Measurements from ENCODE around the gene KRTAP10-8. TPM values are rescaled to one million over a fixed set of nuclear protein-coding genes. Genes with fewer than 3 reads are reported as not detected.
"Not testable (repeated sequence)": the region's sequence is repeated elsewhere in the genome, so short reads cannot be mapped to it uniquely, and the experiment has no call there.

The KRTAP10-8 gene
- total RNA-seq, 4 donors from 2014 or later = not detected

GRCh38 chr21:44589586-44590305 is 22.1 kb upstream of the KRTAP10-8 start:
- no peak overlapping the region for H3K4me3 ChIP-seq
- no peaks in the 10 kb centered on the region for H3K4me1 ChIP-seq
- TF ChIP-seq CTCF (IDR thresholded peaks at IDR 0.05) = no peak
- no peak for TF ChIP-seq EP300 (IDR thresholded peaks at IDR 0.05)
- TF ChIP-seq POLR2AphosphoS5 (IDR thresholded peaks at IDR 0.05) = no peak
- TF ChIP-seq POLR2A (IDR thresholded peaks at IDR 0.05; ENCODE audit: low read depth) = no peak
- intact Hi-C loops (cut with DNase I) = no loop called here
- H3K27ac ChIP-seq (replicated peaks in 1 of 4) = no peak overlapping the region
- no peaks in the 10 kb centered on the region for H3K36me3 ChIP-seq
- WGBS = 86% methylated on average over 6 of the region's 24 CpGs
- peak; percentile 57 for DNase-seq (ENCODE audit: extremely low spot score)
- peaks cover 0 to 64% (median 0%) of the 10 kb centered on the region in 4 donors for H3K27me3 ChIP-seq
- H3K9me3 ChIP-seq = no peaks in the 10 kb centered on the region

- no CpG with 5 or more reads among the region's 10 CpGs for WGBS
- H3K4me3 ChIP-seq = no peak overlapping the region
- no peaks in the 10 kb centered on the region for H3K36me3 ChIP-seq
- H3K4me1 ChIP-seq = no peaks in the 10 kb centered on the region
- TF ChIP-seq EP300 (IDR thresholded peaks at IDR 0.05) (no peak), CTCF (IDR thresholded peaks at IDR 0.05) (no peak), POLR2A (IDR thresholded peaks at IDR 0.05; ENCODE audit: low read depth) (no peak), POLR2AphosphoS5 (IDR thresholded peaks at IDR 0.05) (no peak)
- intact Hi-C loops (cut with DNase I) = no loop called here
- peaks cover 0 to 64% (median 0%) of the 10 kb centered on the region in 4 donors for H3K27me3 ChIP-seq
- peak; percentile 42 for DNase-seq (ENCODE audit: extremely low spot score)
- no peak overlapping the region for H3K27ac ChIP-seq (replicated peaks in 1 of 4)
- no peaks in the 10 kb centered on the region for H3K9me3 ChIP-seq
Observed at GRCh38 chr21:44590311-44590721, 21.6 kb upstream of the KRTAP10-8 start.

GRCh38 chr21:44590897-44591800 is 20.7 kb upstream of the KRTAP10-8 start:
- H3K4me3 ChIP-seq; H3K36me3 ChIP-seq; H3K27ac ChIP-seq (replicated peaks in 1 of 4); H3K4me1 ChIP-seq; intact Hi-C loops (cut with DNase I); H3K9me3 ChIP-seq: not testable (repeated sequence)
- peaks cover 0 to 56% (median 0%) of the 10 kb centered on the region in 4 donors for H3K27me3 ChIP-seq
- peak; percentile 39 for DNase-seq (ENCODE audit: extremely low spot score)
- WGBS = 60% methylated on average over 2 of the region's 19 CpGs

- H3K36me3 ChIP-seq; H3K27ac ChIP-seq (replicated peaks in 1 of 4); H3K4me3 ChIP-seq; H3K9me3 ChIP-seq; H3K4me1 ChIP-seq; DNase-seq (ENCODE audit: extremely low spot score); intact Hi-C loops (cut with DNase I): not testable (repeated sequence)
- no CpG with 5 or more reads among the region's 4 CpGs for WGBS
- peaks cover 0 to 52% (median 0%) of the 10 kb centered on the region in 4 donors for H3K27me3 ChIP-seq
Observed at GRCh38 chr21:44591801-44592130, 20.1 kb upstream of the KRTAP10-8 start.

- Histone ChIP-seq H3K4me3 (no peak within 1 kb of the TSS), H3K27ac (replicated peaks in 1 of 4) (no peak within 1 kb of the TSS), H3K9me3 (no peaks in the 10 kb centered on the region), H3K36me3 (no peaks in the 10 kb centered on the region), H3K4me1 (no peaks in the 10 kb centered on the region), H3K27me3 (peaks cover 0 to 46% (median 0%) of the 10 kb centered on the region in 4 donors)
- peak; percentile 86 for DNase-seq (ENCODE audit: extremely low spot score)
- intact Hi-C loops (cut with DNase I) = no loop called here
- WGBS = 69% methylated on average over 24 of the region's 33 CpGs
- TF ChIP-seq POLR2A (IDR thresholded peaks at IDR 0.05; ENCODE audit: low read depth) (no peak), POLR2AphosphoS5 (IDR thresholded peaks at IDR 0.05) (no peak), CTCF (IDR thresholded peaks at IDR 0.05) (no peak), EP300 (IDR thresholded peaks at IDR 0.05) (no peak)
Observed at GRCh38 chr21:44592446-44593311, 19.2 kb upstream of the KRTAP10-8 start, which contains the start of gene KRTAP10-6. KRTAP10-6 (minus strand) TSS chr21:44592505; CDS start chr21:44592484, 21 bp downstream.
